ENCODE results near the gene EAF1. TPM values are rescaled to one million over a fixed set of nuclear protein-coding genes. Genes with fewer than 3 reads are reported as not detected.
"Not testable (repeated sequence)": the region's sequence is repeated elsewhere in the genome, so short reads cannot be mapped to it uniquely, and the experiment has no call there.

Gene EAF1
- total and polyA plus RNA-seq, 2 donors: 10.6 to 10.9 TPM

GRCh38 chr3:15450438-15451215 is 23.2 kb downstream of the EAF1 start:
- WGBS: 94% methylated on average over 12 of the region's 12 CpGs
- H3K27ac ChIP-seq (ENCODE audit: low read depth): no peak overlapping the region
- no peaks in the 10 kb centered on the region for H3K36me3 ChIP-seq (ENCODE audit: insufficient read depth)
- no peaks in the 10 kb centered on the region for H3K4me1 ChIP-seq (ENCODE audit: insufficient read depth)
- DNase-seq (ENCODE audit: extremely low spot score): no peak
- no peak overlapping the region for H3K4me3 ChIP-seq (ENCODE audit: low read depth, low read length)

- 92% methylated on average over 18 of the region's 18 CpGs for WGBS
- no peak overlapping the region for H3K4me3 ChIP-seq (ENCODE audit: low read depth, low read length)
- H3K4me1 ChIP-seq (ENCODE audit: insufficient read depth): no peaks in the 10 kb centered on the region
- DNase-seq (ENCODE audit: extremely low spot score): no peak
- no peak overlapping the region for H3K27ac ChIP-seq (ENCODE audit: low read depth)
- no peaks in the 10 kb centered on the region for H3K36me3 ChIP-seq (ENCODE audit: insufficient read depth)
Measured at GRCh38 chr3:15451216-15452113, 24.1 kb downstream of the EAF1 start.

- Histone ChIP-seq H3K36me3 (ENCODE audit: insufficient read depth) (no peaks in the 10 kb centered on the region), H3K27ac (ENCODE audit: low read depth) (no peak overlapping the region), H3K4me3 (ENCODE audit: low read depth, low read length) (no peak overlapping the region), H3K4me1 (ENCODE audit: insufficient read depth) (no peaks in the 10 kb centered on the region)
- no peak for DNase-seq (ENCODE audit: extremely low spot score)
- WGBS: 89% methylated on average over 9 of the region's 9 CpGs
Measured at GRCh38 chr3:15452156-15452555, 24.8 kb downstream of the EAF1 start.

- no peak for DNase-seq (ENCODE audit: extremely low spot score)
- 95% methylated on average over 5 of the region's 5 CpGs for WGBS
- Histone ChIP-seq H3K27ac (ENCODE audit: low read depth) (no peak overlapping the region), H3K36me3 (ENCODE audit: insufficient read depth) (no peaks in the 10 kb centered on the region), H3K4me1 (ENCODE audit: insufficient read depth) (no peaks in the 10 kb centered on the region), H3K4me3 (ENCODE audit: low read depth, low read length) (no peak overlapping the region)
Measured at GRCh38 chr3:15452961-15453360, 25.6 kb downstream of the EAF1 start.

- no peak for DNase-seq (ENCODE audit: extremely low spot score)
- no peaks in the 10 kb centered on the region for H3K36me3 ChIP-seq (ENCODE audit: insufficient read depth)
- 91% methylated on average over 8 of the region's 8 CpGs for WGBS
Measured at GRCh38 chr3:15453501-15453900, 26.1 kb downstream of the EAF1 start.

GRCh38 chr3:15453991-15454625 is 26.7 kb downstream of the EAF1 start:
- no peaks in the 10 kb centered on the region for H3K36me3 ChIP-seq (ENCODE audit: insufficient read depth)
- no peak overlapping the region for H3K4me3 ChIP-seq (ENCODE audit: low read depth, low read length)
- no peaks in the 10 kb centered on the region for H3K4me1 ChIP-seq (ENCODE audit: insufficient read depth)
- DNase-seq (ENCODE audit: extremely low spot score): no peak
- 80% methylated on average over 9 of the region's 9 CpGs for WGBS
- H3K27ac ChIP-seq (ENCODE audit: low read depth): no peak overlapping the region

More at GRCh38 chr3:15453501-15453900, 26.1 kb downstream of the EAF1 start:
- Histone ChIP-seq H3K4me3 (ENCODE audit: low read depth, low read length) (no peak overlapping the region), H3K4me1 (ENCODE audit: insufficient read depth) (no peaks in the 10 kb centered on the region), H3K27ac (ENCODE audit: low read depth) (no peak overlapping the region)

GRCh38 chr3:15454965-15455364 is 27.6 kb downstream of the EAF1 start:
- Histone ChIP-seq H3K4me3 (ENCODE audit: low read depth, low read length) (no peak overlapping the region), H3K36me3 (ENCODE audit: insufficient read depth) (no peaks in the 10 kb centered on the region), H3K4me1 (ENCODE audit: insufficient read depth) (no peaks in the 10 kb centered on the region), H3K27ac (ENCODE audit: low read depth) (no peak overlapping the region)
- no peak for DNase-seq (ENCODE audit: extremely low spot score)

DNA sequence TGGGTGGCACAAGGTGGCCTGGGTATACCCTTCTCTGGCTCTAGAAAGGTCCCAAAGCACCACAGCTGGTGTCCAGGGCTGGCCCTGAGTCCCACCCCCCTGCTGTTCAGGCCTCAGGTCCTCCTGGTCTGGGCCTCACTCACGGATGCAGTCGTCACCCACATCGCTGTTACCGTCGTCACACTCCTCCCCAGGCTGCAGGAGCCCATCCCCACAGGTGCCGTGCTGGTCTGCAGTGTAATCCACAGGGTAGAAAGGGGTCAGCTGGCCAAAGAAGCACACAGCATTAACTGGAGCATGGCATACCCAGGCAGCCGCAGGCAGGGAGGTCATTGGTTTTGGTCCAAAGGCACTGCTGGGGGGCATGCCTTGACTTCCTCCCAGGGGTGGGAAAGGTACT is 28.4 kb downstream of the EAF1 start:
- Histone ChIP-seq H3K4me1 (ENCODE audit: insufficient read depth) (no peaks in the 10 kb centered on the region), H3K4me3 (ENCODE audit: low read depth, low read length) (no peak overlapping the region), H3K27ac (ENCODE audit: low read depth) (no peak overlapping the region), H3K36me3 (ENCODE audit: insufficient read depth) (no peaks in the 10 kb centered on the region)
- DNase-seq (ENCODE audit: extremely low spot score): no peak
- 88% methylated on average over 7 of the region's 7 CpGs for WGBS

DNA sequence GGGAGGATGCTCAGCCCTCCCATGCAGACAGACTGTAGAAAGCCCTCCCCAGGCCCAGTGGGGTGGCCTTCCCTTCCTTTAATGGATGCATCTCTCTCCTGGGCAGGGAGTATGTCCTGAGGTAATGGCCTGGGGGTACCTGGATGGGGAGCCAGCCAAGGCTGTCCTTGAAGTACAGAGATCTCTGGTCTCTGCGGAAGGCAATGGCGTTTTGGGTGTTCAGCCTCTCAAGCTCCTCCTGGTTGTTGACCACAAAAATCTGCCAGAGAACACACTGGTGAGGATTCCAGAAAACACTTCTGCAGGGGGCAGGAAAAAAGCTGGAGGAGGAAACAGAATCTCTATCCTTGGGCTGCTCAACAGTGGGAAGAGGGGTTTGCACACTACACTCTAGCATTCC is 28.9 kb downstream of the EAF1 start:
- H3K36me3 ChIP-seq (ENCODE audit: insufficient read depth): no peaks in the 10 kb centered on the region
- no peak overlapping the region for H3K27ac ChIP-seq (ENCODE audit: low read depth)
- 91% methylated on average over 2 of the region's 2 CpGs for WGBS
- no peaks in the 10 kb centered on the region for H3K4me1 ChIP-seq (ENCODE audit: insufficient read depth)
- DNase-seq (ENCODE audit: extremely low spot score): no peak
- no peak overlapping the region for H3K4me3 ChIP-seq (ENCODE audit: low read depth, low read length)

- H3K36me3 ChIP-seq (ENCODE audit: insufficient read depth); H3K4me1 ChIP-seq (ENCODE audit: insufficient read depth); H3K4me3 ChIP-seq (ENCODE audit: low read depth, low read length); DNase-seq (ENCODE audit: extremely low spot score); H3K27ac ChIP-seq (ENCODE audit: low read depth): not testable (repeated sequence)
- 91% methylated on average over 10 of the region's 10 CpGs for WGBS
Measured at GRCh38 chr3:15456915-15457314, 29.5 kb downstream of the EAF1 start.

- no peak for DNase-seq (ENCODE audit: extremely low spot score)
- no peaks in the 10 kb centered on the region for H3K4me1 ChIP-seq (ENCODE audit: insufficient read depth)
- no peak overlapping the region for H3K27ac ChIP-seq (ENCODE audit: low read depth)
- 92% methylated on average over 7 of the region's 7 CpGs for WGBS
- H3K4me3 ChIP-seq (ENCODE audit: low read depth, low read length): no peak overlapping the region
- H3K36me3 ChIP-seq (ENCODE audit: insufficient read depth): no peaks in the 10 kb centered on the region
Measured at GRCh38 chr3:15458212-15458780, 30.9 kb downstream of the EAF1 start.

- H3K27ac ChIP-seq (ENCODE audit: low read depth): no peak overlapping the region
- no peaks in the 10 kb centered on the region for H3K36me3 ChIP-seq (ENCODE audit: insufficient read depth)
- DNase-seq (ENCODE audit: extremely low spot score): no peak
- no peaks in the 10 kb centered on the region for H3K4me1 ChIP-seq (ENCODE audit: insufficient read depth)
- WGBS: 58% methylated on average over 4 of the region's 4 CpGs
- H3K4me3 ChIP-seq (ENCODE audit: low read depth, low read length): no peak overlapping the region
Measured at GRCh38 chr3:15460891-15461531, 33.6 kb downstream of the EAF1 start.

- no peak overlapping the region for H3K27ac ChIP-seq (ENCODE audit: low read depth)
- WGBS: 91% methylated on average over 5 of the region's 5 CpGs
- no peak for DNase-seq (ENCODE audit: extremely low spot score)
Measured at GRCh38 chr3:15462451-15462850, 35.1 kb downstream of the EAF1 start.

More at GRCh38 chr3:15462451-15462850, 35.1 kb downstream of the EAF1 start:
- H3K4me1 ChIP-seq (ENCODE audit: insufficient read depth): no peaks in the 10 kb centered on the region
- no peaks in the 10 kb centered on the region for H3K36me3 ChIP-seq (ENCODE audit: insufficient read depth)
- no peak overlapping the region for H3K4me3 ChIP-seq (ENCODE audit: low read depth, low read length)
